ENCODE data around the gene WDCP.

DNA sequence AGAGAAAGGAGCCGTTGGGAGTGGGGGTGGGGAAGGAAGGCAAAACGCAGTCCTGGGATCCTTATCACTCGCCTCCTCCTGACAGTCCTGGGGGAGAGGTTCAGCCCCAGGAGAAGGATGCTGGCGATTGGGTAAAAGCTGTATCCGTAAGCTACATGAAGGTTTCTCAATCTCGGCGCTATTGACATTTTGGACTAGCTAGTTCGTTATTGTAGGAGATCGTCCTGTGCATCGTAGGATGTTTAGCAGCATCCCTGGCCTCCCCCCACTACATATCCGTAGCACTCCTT is 38.0 kb upstream of the WDCP start:
- no peak for TF ChIP-seq CTCF (IDR thresholded peaks at IDR 0.05)
- TF ChIP-seq POLR2A (IDR thresholded peaks at IDR 0.05), result no peak

All from stomach (tissue), 4 donors.